Kidney (tissue), 14 donors: Measurements from ENCODE around the gene CNNM2. TPM values are rescaled to one million over a fixed set of nuclear protein-coding genes. Genes with fewer than 3 reads are reported as not detected.

Experiments used
- DNase-seq, 5 donors: peaks; one replicate each; pipeline ENCODE4 v3.0.0-alpha.2; 2013 to 2020
- FAIRE-seq: peaks from 2 replicates; lab custom pipeline; 2012; peaks lifted over from hg19 to GRCh38; lab: Jason Lieb, UNC
- H3K27ac ChIP-seq, 2 donors: one replicate each; pipeline ENCODE4 v1.7.0; 2013; ENCODE audit warnings: low read depth in 2 of 2, low read length in 2 of 2, inconsistent platforms in 1 of 2
- H3K27me3 ChIP-seq: one replicate; pipeline ENCODE4 v1.7.1; 2013; ENCODE audit warnings: low read length, inconsistent platforms; ENCODE audit not compliant: control insufficient read depth, insufficient read depth
- H3K36me3 ChIP-seq, 3 donors: one replicate each; pipeline versions ENCODE4 v1.7.0 to v1.7.1; 2013; ENCODE audit warnings: low read length in 3 of 3, control low read depth in 1 of 3, inconsistent platforms in 1 of 3; ENCODE audit not compliant: insufficient read depth in 3 of 3, control insufficient read depth in 2 of 3
- H3K4me1 ChIP-seq, 3 donors: one replicate each; pipeline versions ENCODE4 v1.7.0 to v1.7.1; 2013; ENCODE audit warnings: low read length in 3 of 3, inconsistent platforms in 1 of 3, low read depth in 1 of 3; ENCODE audit not compliant: control insufficient read depth in 2 of 3, insufficient read depth in 2 of 3
- H3K4me3 ChIP-seq, 3 donors: one replicate each; pipeline versions ENCODE4 v1.7.0 to v1.8.1; 2013; ENCODE audit warnings: low read length in 3 of 3, control low read depth in 1 of 3, inconsistent platforms in 1 of 3
- H3K9ac ChIP-seq, 3 donors: one replicate each; pipeline versions ENCODE4 v1.7.0 to v1.7.1; 2013; ENCODE audit warnings: low read length in 3 of 3, control low read depth in 1 of 3, inconsistent platforms in 1 of 3
- H3K9me3 ChIP-seq, 3 donors: one replicate each; pipeline versions ENCODE4 v1.7.0 to v1.7.1; 2013; ENCODE audit warnings: low read length in 3 of 3, control low read depth in 1 of 3, inconsistent platforms in 1 of 3; ENCODE audit not compliant: control insufficient read depth in 2 of 3, insufficient read depth in 1 of 3
- intact Hi-C: fragments of 100-400 bp; cut with DNase I; formaldehyde crosslinking; loops from one replicate; pipeline ENCODE4 v1.11.1; 2022
- polyA plus RNA-seq: library from polyadenylated mRNA; stranded (reverse); fragments of 350-450 nt; fragmentation: Illumina TruSeq; extraction: RNeasy Lipid Tissue Mini Kit (QIAGEN cat#74804); gene quantifications from one replicate; pipeline ENCODE4 v1.2.3, GENCODE V29; 2014; ENCODE audit warnings: low read depth, low replicate concordance; ENCODE audit not compliant: insufficient read depth
- total RNA-seq: library from RNA; stranded (reverse); fragmentation: NEBNext Ultra II Directional; extraction: Animal tissue kit (Norgen Biotek cat#: 25700); gene quantifications from one replicate; pipeline ENCODE4 v1.2.1, GENCODE V29; 2021
- TF ChIP-seq, protein P1 (sequence below): IDR thresholded peaks from 3 replicates; pipeline ENCODE4 v1.5.1; 2012; ENCODE audit warnings: mild to moderate bottlenecking, moderate library complexity, borderline replicate concordance; ENCODE audit not compliant: insufficient read depth; ENCODE audit errors: extremely low read depth
- donor health status: control.
- donor health status: control.
- donor health status: control.
- donor health status: control.
- donor health status: control.
- donor health status: DM: yes; HTN: yes; CAD: no.
- donor health status: Normal renal cell carcinoma (clear cell type).

Gene CNNM2
- total and polyA plus RNA-seq, 2 donors from 2014 or later: 10.9 to 11.8 TPM

DNA sequence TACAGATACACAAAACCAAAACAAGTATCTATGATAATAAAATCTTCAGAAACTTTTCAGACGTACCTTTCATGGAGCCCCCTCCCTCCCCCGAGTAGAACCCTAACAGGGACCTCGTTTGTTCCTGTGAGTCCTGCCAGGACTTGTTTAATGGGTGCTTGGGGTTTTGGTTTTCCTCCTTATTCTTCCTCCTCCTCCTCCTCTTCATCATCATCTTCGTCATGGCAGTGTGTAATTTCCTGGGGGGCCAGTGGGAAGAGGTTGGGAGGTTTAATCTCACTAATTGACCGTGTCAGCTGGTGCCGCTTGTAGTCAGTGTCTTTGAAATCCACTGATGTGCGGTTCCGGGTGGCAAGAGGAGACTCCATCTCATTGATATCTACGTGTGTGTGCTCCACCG is 171.4 kb downstream of the CNNM2 start:
- H3K27ac ChIP-seq: no peak overlapping the region
- FAIRE-seq (no peak), DNase-seq (no peak)
- intact Hi-C loops: no loop called here
- no peak overlapping the region for H3K4me3 ChIP-seq
- H3K9me3 ChIP-seq: no peaks in the 10 kb centered on the region
- peaks cover 9 to 66% (median 50%) of the 10 kb centered on the region in 3 donors for H3K36me3 ChIP-seq
- no peaks in the 10 kb centered on the region for H3K4me1 ChIP-seq
- TF ChIP-seq, protein P1, sequence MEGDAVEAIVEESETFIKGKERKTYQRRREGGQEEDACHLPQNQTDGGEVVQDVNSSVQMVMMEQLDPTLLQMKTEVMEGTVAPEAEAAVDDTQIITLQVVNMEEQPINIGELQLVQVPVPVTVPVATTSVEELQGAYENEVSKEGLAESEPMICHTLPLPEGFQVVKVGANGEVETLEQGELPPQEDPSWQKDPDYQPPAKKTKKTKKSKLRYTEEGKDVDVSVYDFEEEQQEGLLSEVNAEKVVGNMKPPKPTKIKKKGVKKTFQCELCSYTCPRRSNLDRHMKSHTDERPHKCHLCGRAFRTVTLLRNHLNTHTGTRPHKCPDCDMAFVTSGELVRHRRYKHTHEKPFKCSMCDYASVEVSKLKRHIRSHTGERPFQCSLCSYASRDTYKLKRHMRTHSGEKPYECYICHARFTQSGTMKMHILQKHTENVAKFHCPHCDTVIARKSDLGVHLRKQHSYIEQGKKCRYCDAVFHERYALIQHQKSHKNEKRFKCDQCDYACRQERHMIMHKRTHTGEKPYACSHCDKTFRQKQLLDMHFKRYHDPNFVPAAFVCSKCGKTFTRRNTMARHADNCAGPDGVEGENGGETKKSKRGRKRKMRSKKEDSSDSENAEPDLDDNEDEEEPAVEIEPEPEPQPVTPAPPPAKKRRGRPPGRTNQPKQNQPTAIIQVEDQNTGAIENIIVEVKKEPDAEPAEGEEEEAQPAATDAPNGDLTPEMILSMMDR: no peak
- H3K27me3 ChIP-seq: no peaks in the 10 kb centered on the region
- no peak overlapping the region for H3K9ac ChIP-seq

- intact Hi-C loops: no loop called here
- no peak for DNase-seq
- no peak for FAIRE-seq
- no peak overlapping the region for H3K27ac ChIP-seq
- H3K4me1 ChIP-seq: no peaks in the 10 kb centered on the region
- TF ChIP-seq, protein P1: no peak
- H3K9me3 ChIP-seq: no peaks in the 10 kb centered on the region
- H3K27me3 ChIP-seq: no peaks in the 10 kb centered on the region
- H3K36me3 ChIP-seq: peaks cover 9 to 70% (median 45%) of the 10 kb centered on the region in 3 donors
- H3K9ac ChIP-seq: no peak overlapping the region
- H3K4me3 ChIP-seq: no peak overlapping the region
These were observed 172.8 kb downstream of the CNNM2 start for GRCh38 chr10:103090911-103091310.

DNA sequence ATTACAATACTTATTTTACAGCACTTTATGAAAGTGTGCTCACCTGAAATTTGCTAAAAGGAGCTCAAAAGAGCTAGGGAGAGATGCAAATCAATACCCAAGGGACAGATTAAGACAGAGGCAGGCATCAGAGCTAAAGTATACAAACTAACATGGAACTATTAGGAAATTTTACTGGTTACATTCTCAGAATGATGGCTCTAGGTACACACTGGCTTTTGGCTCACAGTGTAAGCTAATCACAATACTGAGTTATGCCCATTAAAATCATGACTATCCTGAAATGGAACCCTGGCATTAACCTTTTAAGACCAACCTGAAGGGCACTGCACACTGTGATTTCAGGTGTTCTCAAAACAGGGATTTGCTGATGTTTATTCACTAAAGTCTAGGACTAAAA is 176.9 kb downstream of the CNNM2 start:
- no peak for FAIRE-seq
- Histone ChIP-seq H3K36me3 (peaks cover 10 to 60% (median 45%) of the 10 kb centered on the region in 3 donors), H3K9ac (no peak overlapping the region)

More for the DNA sequence above, 176.9 kb downstream of the CNNM2 start:
- no peak overlapping the region for H3K27ac ChIP-seq
- no peaks in the 10 kb centered on the region for H3K27me3 ChIP-seq
- no peak for DNase-seq
- TF ChIP-seq, protein P1: no peak
- no peaks in the 10 kb centered on the region for H3K4me1 ChIP-seq
- no peaks in the 10 kb centered on the region for H3K9me3 ChIP-seq
- no peak overlapping the region for H3K4me3 ChIP-seq
- intact Hi-C loops: no loop called here
